Measurements from ENCODE around the gene FAM47E. TPM values are rescaled to one million over a fixed set of nuclear protein-coding genes. Genes with fewer than 3 reads are reported as not detected.

Gene FAM47E
- total and polyA plus RNA-seq, 2 donors (not counting 3 experiments of a cell fraction or from before 2014, with no cell fraction given), result 0.11 TPM; not detected in 1

DNA sequence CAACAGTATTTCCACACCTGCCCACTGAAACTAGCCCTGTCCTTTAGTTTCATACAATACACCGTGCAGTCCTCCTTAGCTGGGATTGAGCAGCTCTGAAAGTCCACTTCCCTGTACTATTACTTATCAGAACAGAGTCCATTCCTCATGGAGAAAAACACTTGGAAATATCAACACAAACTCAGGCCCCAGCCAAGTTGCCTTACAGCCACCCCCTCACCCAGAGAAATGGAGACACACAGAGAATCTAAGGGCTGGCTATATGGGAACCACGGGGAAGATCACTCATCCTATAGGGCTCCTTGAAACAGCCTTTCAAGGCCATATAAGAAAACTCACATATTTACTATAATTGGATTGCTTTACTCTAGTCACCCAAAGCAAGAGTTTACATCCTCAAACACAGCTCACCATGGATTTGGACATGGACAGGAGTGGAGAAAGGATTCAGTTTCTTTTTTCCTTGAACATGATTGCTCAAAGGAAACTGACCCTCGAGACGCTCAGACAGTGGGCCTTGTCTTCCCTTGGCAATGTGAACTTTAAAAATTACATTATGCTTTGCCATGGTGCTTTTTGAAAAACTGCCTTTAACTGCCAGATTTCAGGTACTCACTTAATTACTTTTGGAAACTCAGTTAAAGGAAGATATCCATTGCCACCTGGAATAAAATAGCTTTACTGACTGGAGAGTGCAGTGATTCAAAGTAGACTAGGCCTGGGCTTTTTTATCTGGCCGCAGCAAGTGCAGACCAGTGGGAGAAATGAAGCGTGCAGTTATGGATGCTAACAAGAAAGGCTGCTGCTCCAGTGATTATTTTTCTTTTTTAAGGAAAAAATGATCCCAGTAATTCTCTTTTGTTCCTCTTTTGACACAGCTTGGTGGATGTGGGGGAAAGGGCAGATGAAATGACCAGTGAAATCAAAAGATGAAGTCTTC is 39.5 kb upstream of the FAM47E start:
- BruUV-seq (replicated peaks), result no TSS peak
- Histone ChIP-seq H3K9me1 (replicated peaks; ENCODE audit: control insufficient read depth, extremely low read depth, insufficient read depth, low read length) (no peaks in the 10 kb centered on the region), H3K27me3 (ENCODE audit: control insufficient read depth in 2 of 2, insufficient read depth in 2 of 2, low read length in 2 of 2) (no peaks in the 10 kb centered on the region), H3K4me2 (ENCODE audit: insufficient read depth, low read length) (peak overlapping the region; percentile 78), H4K20me1 (replicated peaks; ENCODE audit: control insufficient read depth, extremely low read depth, insufficient read depth, low read length) (no peaks in the 10 kb centered on the region), H3K27ac (ENCODE audit: insufficient read depth, low read depth, low read length) (no peak overlapping the region), H3K79me2 (ENCODE audit: control insufficient read depth, insufficient read depth, low read length) (peaks cover 50% of the 10 kb centered on the region), H2AFZ (ENCODE audit: low read depth, low read length) (no peak overlapping the region), H3K9me3 (replicated peaks; ENCODE audit: control insufficient read depth, insufficient read depth, low read length) (no peaks in the 10 kb centered on the region), H3K36me3 (ENCODE audit: control insufficient read depth in 2 of 2, extremely low read depth in 1 of 2, insufficient read depth in 2 of 2, low read length in 2 of 2) (no peaks in the 10 kb centered on the region), H3K4me3 (replicated peaks in 1 of 3; ENCODE audit: insufficient read depth in 1 of 3, low read depth in 1 of 3, low read length in 3 of 3) (peak overlapping the region; percentile 37 to 94 (median 85)), H3K9ac (replicated peaks; ENCODE audit: extremely low read depth, insufficient read depth, low read length) (peak overlapping the region; percentile 46), H3K4me1 (ENCODE audit: control insufficient read depth, extremely low read depth, insufficient read depth, low read length) (peaks cover 44% of the 10 kb centered on the region)
- peak; percentile 54 for FAIRE-seq
- dilution Hi-C loops (cut with MboI; ENCODE audit: extremely low pct_ligation_motif_present, low sequenced_read_pairs), result no loop called here
- ChIA-PET CTCF (interaction anchor here (1.3 to 9.1 kb wide), 5 partner anchors 12 to 166 kb away, joined by 3 to 89 read pairs (median 8); no protein-coding TSS in a partner anchor), POLR2A (interaction anchor here (0.6 kb wide), 1 partner anchor 230 kb away, joined by 8 read pairs; no protein-coding TSS in a partner anchor)
- intact Hi-C loops (cut with micrococcal nuclease), result loop anchor here (2.0 to 5.0 kb wide), 2 partner anchors 39 to 800 kb away; partner anchors contain the start of gene FAM47E
- DNase-seq (ENCODE audit: low read depth, low spot score), result peak; percentile 34
- TF ChIP-seq, protein P1, sequence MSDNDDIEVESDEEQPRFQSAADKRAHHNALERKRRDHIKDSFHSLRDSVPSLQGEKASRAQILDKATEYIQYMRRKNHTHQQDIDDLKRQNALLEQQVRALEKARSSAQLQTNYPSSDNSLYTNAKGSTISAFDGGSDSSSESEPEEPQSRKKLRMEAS (IDR thresholded peaks at IDR 0.05; ENCODE audit: insufficient read depth, insufficient read length), result no peak
- TF ChIP-seq EZH2 (IDR thresholded peaks at IDR 0.05; ENCODE audit: borderline replicate concordance, low read depth, low read length, severe bottlenecking) (no peak), GATA2 (IDR thresholded peaks at IDR 0.05; ENCODE audit: insufficient read depth, insufficient read length, low read depth, low read length) (no peak), JUN (IDR thresholded peaks at IDR 0.05; ENCODE audit: borderline replicate concordance, insufficient read depth, insufficient read length, low read depth) (no peak), POLR2AphosphoS5 (IDR thresholded peaks at IDR 0.05; ENCODE audit: insufficient read depth, low read depth, low read length) (no peak), MYC (IDR thresholded peaks at IDR 0.05; ENCODE audit: low read depth, low read length) (no peak), POLR2A (IDR thresholded peaks at IDR 0.05; ENCODE audit: low read depth, low read length) (no peak), FOS (IDR thresholded peaks at IDR 0.05; ENCODE audit: borderline replicate concordance, insufficient read depth, low read length) (no peak), CTCF (IDR thresholded peaks at IDR 0.05; ENCODE audit: extremely low read depth in 1 of 2, insufficient read depth in 1 of 2, low read depth in 1 of 2, low read length in 2 of 2) (no peak)

All from endothelial cell of umbilical vein (primary cell).